ENCODE data around the gene KRT78. TPM values are rescaled to one million over a fixed set of nuclear protein-coding genes. Genes with fewer than 3 reads are reported as not detected.
A peak's percentile ranks its signal among the peaks of the same experiment; 100 is the strongest.

KRT78 gene
- polyA plus RNA-seq, 2 of the 4 experiments (the other 2 are of a cell fraction), result 0.09 to 0.12 TPM

GRCh38 chr12:52824741-52825410 is 23.9 kb downstream of the KRT78 start:
- WGBS (ENCODE audit: missing lambda C conversion rate), result 89% methylated on average over 5 of the region's 5 CpGs

DNA sequence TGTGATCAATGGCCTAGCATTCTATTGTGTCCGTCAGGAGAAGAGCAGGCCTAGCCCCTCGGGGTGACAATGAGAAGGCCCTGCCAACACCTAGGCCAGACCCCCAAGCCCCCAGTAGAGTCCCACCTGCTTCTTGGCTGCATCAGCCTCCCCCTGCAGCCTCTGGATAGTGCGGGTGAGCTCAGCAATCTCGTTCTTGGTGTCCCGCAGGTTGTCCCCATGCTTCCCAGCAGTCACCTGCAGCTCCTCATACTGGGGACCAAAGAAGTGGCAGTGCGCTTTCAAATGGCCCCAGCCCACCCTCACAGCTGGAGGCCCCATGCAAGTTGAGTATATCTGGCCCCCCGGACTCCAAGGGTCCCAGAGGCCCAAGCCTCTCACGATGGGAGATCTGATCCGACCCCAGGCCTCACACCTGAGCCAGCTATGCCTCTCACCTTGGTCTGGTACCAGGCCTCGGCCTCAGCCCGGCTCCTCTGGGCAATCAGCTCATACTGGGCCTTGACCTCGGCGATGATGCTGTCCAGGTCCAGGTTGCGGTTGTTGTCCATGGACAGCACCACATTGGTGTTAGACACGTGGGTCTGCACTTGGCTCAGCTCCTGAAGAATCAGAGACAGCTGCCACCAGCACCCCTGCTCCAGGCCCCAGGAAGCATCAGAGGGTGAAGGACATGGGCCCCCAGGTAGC is 24.9 kb downstream of the KRT78 start:
- no peak for FAIRE-seq
- H3K4me2 ChIP-seq, result no peak overlapping the region
- H3K4me1 ChIP-seq, result peaks cover 37% of the 10 kb centered on the region
- ATAC-seq, result no peak
- CTCF ChIA-PET, result interaction anchor here (1.0 to 1.6 kb wide), 2 partner anchors 9 to 56 kb away, joined by 3 to 5 read pairs; no protein-coding TSS in a partner anchor
- 84% methylated on average over 9 of the region's 15 CpGs for WGBS (ENCODE audit: missing lambda C conversion rate)
- 0 out of 6 replicates have a peak overlapping the region, but pooled peaks of 1 of the 2 experiments have one; percentile 6 for H3K27ac ChIP-seq
- H3K9me3 ChIP-seq, result no peaks in the 10 kb centered on the region
- no peak for DNase-seq (ENCODE audit: low read depth in 1 of 2, low spot score in 1 of 2)
- POLR2A ChIA-PET, result no interaction called here
- H3K4me3 ChIP-seq, result no peak overlapping the region
- TF ChIP-seq ZSCAN20 (CRISPR knock-in tag; IDR thresholded peaks at IDR 0.05) (no peak), CEBPB (IDR thresholded peaks at IDR 0.05) (no peak), CHD4 (IDR thresholded peaks at IDR 0.05; ENCODE audit: borderline replicate concordance) (no peak), PHF8 (IDR thresholded peaks at IDR 0.05; ENCODE audit: borderline replicate concordance, low read depth) (no peak), CHD2 (IDR thresholded peaks at IDR 0.05; ENCODE audit: low read length, partially characterized antibody) (no peak), ZC3H11A (IDR thresholded peaks at IDR 0.05) (no peak), HOXB5 (CRISPR knock-in tag; IDR thresholded peaks at IDR 0.05) (no peak), E2F6 (IDR thresholded peaks at IDR 0.05; ENCODE audit: borderline replicate concordance, low read depth) (no peak), KDM1A (IDR thresholded peaks at IDR 0.05; ENCODE audit: low read depth) (no peak), JUNB (IDR thresholded peaks at IDR 0.05) (no peak), MAZ (IDR thresholded peaks at IDR 0.05; ENCODE audit: borderline replicate concordance, low read depth, low read length) (no peak), HOXA7 (CRISPR knock-in tag; IDR thresholded peaks at IDR 0.05) (no peak), ESRRA (IDR thresholded peaks at IDR 0.05; ENCODE audit: borderline replicate concordance, low read length) (no peak), RNF2 (IDR thresholded peaks at IDR 0.05; ENCODE audit: borderline replicate concordance, low read depth) (no peak), EHF (CRISPR knock-in tag; IDR thresholded peaks at IDR 0.05) (no peak)
- TF ChIP-seq, protein P1, sequence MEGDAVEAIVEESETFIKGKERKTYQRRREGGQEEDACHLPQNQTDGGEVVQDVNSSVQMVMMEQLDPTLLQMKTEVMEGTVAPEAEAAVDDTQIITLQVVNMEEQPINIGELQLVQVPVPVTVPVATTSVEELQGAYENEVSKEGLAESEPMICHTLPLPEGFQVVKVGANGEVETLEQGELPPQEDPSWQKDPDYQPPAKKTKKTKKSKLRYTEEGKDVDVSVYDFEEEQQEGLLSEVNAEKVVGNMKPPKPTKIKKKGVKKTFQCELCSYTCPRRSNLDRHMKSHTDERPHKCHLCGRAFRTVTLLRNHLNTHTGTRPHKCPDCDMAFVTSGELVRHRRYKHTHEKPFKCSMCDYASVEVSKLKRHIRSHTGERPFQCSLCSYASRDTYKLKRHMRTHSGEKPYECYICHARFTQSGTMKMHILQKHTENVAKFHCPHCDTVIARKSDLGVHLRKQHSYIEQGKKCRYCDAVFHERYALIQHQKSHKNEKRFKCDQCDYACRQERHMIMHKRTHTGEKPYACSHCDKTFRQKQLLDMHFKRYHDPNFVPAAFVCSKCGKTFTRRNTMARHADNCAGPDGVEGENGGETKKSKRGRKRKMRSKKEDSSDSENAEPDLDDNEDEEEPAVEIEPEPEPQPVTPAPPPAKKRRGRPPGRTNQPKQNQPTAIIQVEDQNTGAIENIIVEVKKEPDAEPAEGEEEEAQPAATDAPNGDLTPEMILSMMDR (IDR thresholded peaks at IDR 0.05), result no peak
- TF ChIP-seq, protein P2, sequence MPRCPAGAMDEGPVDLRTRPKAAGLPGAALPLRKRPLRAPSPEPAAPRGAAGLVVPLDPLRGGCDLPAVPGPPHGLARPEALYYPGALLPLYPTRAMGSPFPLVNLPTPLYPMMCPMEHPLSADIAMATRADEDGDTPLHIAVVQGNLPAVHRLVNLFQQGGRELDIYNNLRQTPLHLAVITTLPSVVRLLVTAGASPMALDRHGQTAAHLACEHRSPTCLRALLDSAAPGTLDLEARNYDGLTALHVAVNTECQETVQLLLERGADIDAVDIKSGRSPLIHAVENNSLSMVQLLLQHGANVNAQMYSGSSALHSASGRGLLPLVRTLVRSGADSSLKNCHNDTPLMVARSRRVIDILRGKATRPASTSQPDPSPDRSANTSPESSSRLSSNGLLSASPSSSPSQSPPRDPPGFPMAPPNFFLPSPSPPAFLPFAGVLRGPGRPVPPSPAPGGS (IDR thresholded peaks at IDR 0.05), result no peak
- TF ChIP-seq, protein P3, sequence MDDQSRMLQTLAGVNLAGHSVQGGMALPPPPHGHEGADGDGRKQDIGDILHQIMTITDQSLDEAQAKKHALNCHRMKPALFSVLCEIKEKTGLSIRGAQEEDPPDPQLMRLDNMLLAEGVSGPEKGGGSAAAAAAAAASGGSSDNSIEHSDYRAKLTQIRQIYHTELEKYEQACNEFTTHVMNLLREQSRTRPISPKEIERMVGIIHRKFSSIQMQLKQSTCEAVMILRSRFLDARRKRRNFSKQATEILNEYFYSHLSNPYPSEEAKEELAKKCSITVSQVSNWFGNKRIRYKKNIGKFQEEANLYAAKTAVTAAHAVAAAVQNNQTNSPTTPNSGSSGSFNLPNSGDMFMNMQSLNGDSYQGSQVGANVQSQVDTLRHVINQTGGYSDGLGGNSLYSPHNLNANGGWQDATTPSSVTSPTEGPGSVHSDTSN (IDR thresholded peaks at IDR 0.05), result no peak
- TF ChIP-seq, protein P4, sequence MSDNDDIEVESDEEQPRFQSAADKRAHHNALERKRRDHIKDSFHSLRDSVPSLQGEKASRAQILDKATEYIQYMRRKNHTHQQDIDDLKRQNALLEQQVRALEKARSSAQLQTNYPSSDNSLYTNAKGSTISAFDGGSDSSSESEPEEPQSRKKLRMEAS (IDR thresholded peaks at IDR 0.05), result no peak
- TF ChIP-seq, protein P5, sequence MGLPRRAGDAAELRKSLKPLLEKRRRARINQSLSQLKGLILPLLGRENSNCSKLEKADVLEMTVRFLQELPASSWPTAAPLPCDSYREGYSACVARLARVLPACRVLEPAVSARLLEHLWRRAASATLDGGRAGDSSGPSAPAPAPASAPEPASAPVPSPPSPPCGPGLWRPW (IDR thresholded peaks at IDR 0.05), result no peak

More at GRCh38 chr12:52824741-52825410, 23.9 kb downstream of the KRT78 start:
- no peak for DNase-seq (ENCODE audit: low read depth in 1 of 2, low spot score in 1 of 2)
- ATAC-seq, result no peak
- POLR2A ChIA-PET, result no interaction called here
- Histone ChIP-seq H3K4me1 (peaks cover 35% of the 10 kb centered on the region), H3K27ac (no peak overlapping the region), H3K4me2 (no peak overlapping the region), H3K9me3 (no peaks in the 10 kb centered on the region), H3K4me3 (no peak overlapping the region)
- FAIRE-seq, result no peak
- CTCF ChIA-PET, result interaction anchor here (1.0 to 1.6 kb wide), 2 partner anchors 10 to 55 kb away, joined by 3 to 5 read pairs; no protein-coding TSS in a partner anchor
- TF ChIP-seq NPAS2 (CRISPR knock-in tag; IDR thresholded peaks at IDR 0.05; ENCODE audit: borderline replicate concordance), result no peak
- TF ChIP-seq EHF (CRISPR knock-in tag; IDR thresholded peaks at IDR 0.05), result no peak
- no peak for TF ChIP-seq BHLHE40 (IDR thresholded peaks at IDR 0.05; ENCODE audit: low read depth, low read length)
- TF ChIP-seq KDM1A (IDR thresholded peaks at IDR 0.05; ENCODE audit: low read depth), result no peak
- no peak for TF ChIP-seq NR3C1 (IDR thresholded peaks at IDR 0.05)
- no peak for TF ChIP-seq GATA3 (IDR thresholded peaks at IDR 0.05; ENCODE audit: borderline replicate concordance)
- TF ChIP-seq RAD21 (conservative IDR thresholded peaks at IDR 0.05 in 1 of 2, IDR thresholded peaks at IDR 0.05 in 1 of 2), result no peak
- no peak for TF ChIP-seq FOXS1 (CRISPR knock-in tag; IDR thresholded peaks at IDR 0.05)
- TF ChIP-seq USF2 (IDR thresholded peaks at IDR 0.05), result no peak
- TF ChIP-seq ZNF302 (CRISPR knock-in tag; IDR thresholded peaks at IDR 0.05), result no peak
- TF ChIP-seq ESRRA (IDR thresholded peaks at IDR 0.05; ENCODE audit: borderline replicate concordance, low read length), result no peak
- TF ChIP-seq TFCP2L1 (CRISPR knock-in tag; IDR thresholded peaks at IDR 0.05), result no peak
- no peak for TF ChIP-seq EHMT2 (IDR thresholded peaks at IDR 0.05; ENCODE audit: low read depth)
- no peak for TF ChIP-seq CBX2 (IDR thresholded peaks at IDR 0.05; ENCODE audit: borderline replicate concordance, low read depth)
- TF ChIP-seq TP53 (CRISPR knock-in tag; IDR thresholded peaks at IDR 0.05), result no peak
- no peak for TF ChIP-seq RARB (CRISPR knock-in tag; IDR thresholded peaks at IDR 0.05)

Measured in A549 (cell line).